GM12878 (cell line): Measurements from ENCODE around the gene MGLL. TPM values are rescaled to one million over a fixed set of nuclear protein-coding genes. Genes with fewer than 3 reads are reported as not detected.

Source experiments
- ATAC-seq: fragments of 200-7000 bp; cut with Tn5 transposase; 3 replicates; pipeline ENCODE4 v1.9.1; 2020; ENCODE audit warnings: mild to moderate bottlenecking, moderate library complexity
- BruUV-seq: library from RNA; stranded (reverse); fragments of 400-500 nt; replicated peaks from 2 replicates; lab custom pipeline; 2021; lab: Mats Ljungman, UMichigan
- CTCF ChIA-PET: fragments of 300-600 bp; sonication (Branson Sonifier 250); formaldehyde crosslinking; extraction: SDS; loops from one replicate; lab custom pipeline; 2021; ENCODE audit warnings: inconsistent platforms; lab: Yijun Ruan, JAX
- POLR2A ChIA-PET: fragments of 350-600 bp; formaldehyde crosslinking; extraction: SDS; loops from one replicate; lab custom pipeline; 2021; ENCODE audit warnings: inconsistent platforms; lab: Charles Lee
- RAD21 ChIA-PET: fragments of 300-600 bp; sonication (Branson Sonifier 250); formaldehyde crosslinking; loops from one replicate; lab custom pipeline; 2023; ENCODE audit warnings: antibody characterized with exemption; ENCODE audit not compliant: unreplicated experiment; lab: Charles Lee
- SMC1A ChIA-PET: fragments of 300-600 bp; sonication (Branson Sonifier 250); formaldehyde crosslinking; loops from one replicate; lab custom pipeline; 2023; ENCODE audit not compliant: unreplicated experiment, uncharacterized antibody; lab: Charles Lee
- DNase-seq: peaks from one replicate; pipeline ENCODE4 v3.0.0-alpha.2; 2011; ENCODE audit warnings: low read depth, low spot score
- FAIRE-seq: peaks from 3 replicates; lab custom pipeline; 2011; peaks lifted over from hg19 to GRCh38; lab: Jason Lieb, UNC
- H2AFZ ChIP-seq: 2 replicates; pipeline ENCODE4 v1.6.0; 2011; ENCODE audit warnings: low read depth, low read length, control low read depth; ENCODE audit not compliant: control insufficient read depth
- H3K27ac ChIP-seq: 2 replicates; pipeline ENCODE4 v1.5.1; 2011; ENCODE audit warnings: control low read depth; ENCODE audit not compliant: control insufficient read depth, insufficient read depth
- H3K27me3 ChIP-seq, 2 experiments: replicated peaks in 1 of 2; 2 replicates each; pipeline versions ENCODE4 v1.6.0 to v1.6.1; 2011; ENCODE audit warnings: low read length in 1 of 2; ENCODE audit not compliant: control insufficient read depth in 2 of 2, insufficient read depth in 2 of 2
- H3K36me3 ChIP-seq, 2 experiments: 2 replicates each; pipeline ENCODE4 v1.5.1; 2011; ENCODE audit warnings: low read length in 1 of 2; ENCODE audit not compliant: control insufficient read depth in 2 of 2, insufficient read depth in 2 of 2
- H3K4me1 ChIP-seq: 2 replicates; pipeline ENCODE4 v1.6.1; 2011; ENCODE audit warnings: mild to moderate bottlenecking, low read length, moderate library complexity, mixed read lengths; ENCODE audit not compliant: control insufficient read depth, insufficient read depth
- H3K4me2 ChIP-seq: 2 replicates; pipeline ENCODE4 v1.6.0; 2011; ENCODE audit warnings: control low read depth; ENCODE audit not compliant: control insufficient read depth, insufficient read depth
- H3K4me3 ChIP-seq: fragments of 200-600 bp; sonication (generic); 2 replicates; pipeline ENCODE4 v1.5.1; 2016
- H3K79me2 ChIP-seq: 2 replicates; pipeline ENCODE4 v1.6.0; 2011; ENCODE audit warnings: low read length; ENCODE audit not compliant: control insufficient read depth, insufficient read depth
- H3K9ac ChIP-seq: 2 replicates; pipeline ENCODE4 v1.8.0; 2011; ENCODE audit warnings: low read length, control low read depth, mixed read lengths; ENCODE audit not compliant: control insufficient read depth, insufficient read depth
- H3K9me3 ChIP-seq: replicated peaks from 3 replicates; pipeline ENCODE4 v1.5.1; 2011; ENCODE audit warnings: mild to moderate bottlenecking, low read length; ENCODE audit not compliant: control insufficient read depth, insufficient read depth
- H4K20me1 ChIP-seq: 2 replicates; pipeline ENCODE4 v1.6.0; 2011; ENCODE audit not compliant: control insufficient read depth, insufficient read depth
- CBX3 ChIP-seq: fragments of 200-600 bp; sonication (generic); IDR thresholded peaks from 2 replicates; pipeline ENCODE4 v1.6.1; 2016; ENCODE audit warnings: low read depth, borderline replicate concordance
- EGR1 ChIP-seq, 2 experiments: IDR thresholded peaks; 1 replicate in 1 of 2; 2 replicates in 1 of 2; pipeline ENCODE4 v1.6.1; 2011 to 2012; ENCODE audit warnings: low read depth in 2 of 2, low read length in 2 of 2, borderline replicate concordance in 1 of 2, mild to moderate bottlenecking in 1 of 2, moderate library complexity in 1 of 2
- POLR2A ChIP-seq: IDR thresholded peaks from 2 replicates; pipeline ENCODE4 v1.6.1; 2011; ENCODE audit warnings: low read depth, mild to moderate bottlenecking, low read length
- SIN3A ChIP-seq: IDR thresholded peaks from 2 replicates; pipeline ENCODE4 v1.6.1; 2012; ENCODE audit warnings: low read depth, low read length, improper control_type of control experiment
- SREBF2 ChIP-seq: IDR thresholded peaks from 2 replicates; pipeline ENCODE4 v1.6.1; 2012; ENCODE audit warnings: mild to moderate bottlenecking, low read length
- SRF ChIP-seq, 2 experiments: IDR thresholded peaks; 2 replicates each; pipeline ENCODE4 v1.6.1; 2011; ENCODE audit warnings: low read depth in 2 of 2, low read length in 2 of 2, mild to moderate bottlenecking in 1 of 2, moderate library complexity in 1 of 2
- TBL1XR1 ChIP-seq: IDR thresholded peaks from 2 replicates; pipeline ENCODE4 v1.6.1; 2012; ENCODE audit warnings: low read depth, low read length, improper control_type of control experiment
- TCF3 ChIP-seq: IDR thresholded peaks from 2 replicates; pipeline ENCODE4 v1.6.1; 2012; ENCODE audit warnings: low read depth, mild to moderate bottlenecking, low read length, borderline replicate concordance; ENCODE audit not compliant: insufficient read depth
- WGBS: methylation state at CpG from one replicate; pipeline ENCODE4 v1.1.6; 2016; ENCODE audit warnings: low lambda C conversion rate; ENCODE audit not compliant: insufficient replicate concordance, insufficient coverage; ENCODE audit errors: missing lambda C conversion rate; 5-methylcytosine and 5-hydroxymethylcytosine counted together
- in situ Hi-C: fragments of 300-500 bp; cut with MboI; formaldehyde crosslinking; loops from 9 replicates; pipeline ENCODE4 v1.14.3; 2018; ENCODE audit warnings: mixed read lengths
- intact Hi-C: fragments of 100-400 bp; cut with micrococcal nuclease; formaldehyde crosslinking; loops from one replicate; pipeline ENCODE4 v1.14.2; 2022; ENCODE audit not compliant: unreplicated experiment
- polyA plus RNA-seq, 11 experiments: library from polyadenylated mRNA; depleted of rRNA in 4 of 11; unstranded in 6 of 11; stranded (reverse) in 5 of 11; fragments of >200 nt; fragmentation: Nextera tagmentation in 4 of 11; fragmentation: Illumina TruSeq in 1 of 11; extraction: Ambion mirVana in 4 of 11; extraction: Trizol in 1 of 11; gene quantifications; 1 replicate in 1 of 11; 2 replicates in 10 of 11; pipeline versions ENCODE4 v1.2.1 to v1.2.3, GENCODE V29; 2011 to 2016; ENCODE audit warnings: inconsistent platforms in 2 of 11, missing spikeins in 2 of 11, low read depth in 1 of 11
- total RNA-seq, 4 experiments: library from RNA; depleted of rRNA in 3 of 4; stranded (reverse); fragments of >200 nt in 3 of 4; fragmentation: Illumina TruSeq in 1 of 4; extraction: Trizol in 1 of 4; gene quantifications; 2 replicates each; pipeline versions ENCODE4 v1.2.1 to v1.2.3, GENCODE V29; 2013 to 2021
- TF ChIP-seq, protein P1 (sequence below): fragments of 450-650 bp; IDR thresholded peaks from 2 replicates; pipeline ENCODE4 v1.6.1; 2017; ENCODE audit warnings: mild to moderate bottlenecking, low read depth, inconsistent platforms; ENCODE audit not compliant: poor library complexity, severe bottlenecking
- TF ChIP-seq, protein P2 (sequence below): fragments of 150-350 bp; IDR thresholded peaks from 2 replicates; pipeline ENCODE4 v1.6.1; 2016; ENCODE audit warnings: low read depth, low read length
- TF ChIP-seq, protein P3 (sequence below): IDR thresholded peaks from 2 replicates; pipeline ENCODE4 v1.6.1; 2011; ENCODE audit warnings: mild to moderate bottlenecking, low read depth, low read length, moderate library complexity; ENCODE audit not compliant: insufficient replicate concordance

Gene MGLL
- total and polyA plus RNA-seq, 10 of the 15 experiments (the other 5 are each of a cell fraction or from before 2014, with no cell fraction given), result 44.9 to 177 (median 72.9) TPM

DNA sequence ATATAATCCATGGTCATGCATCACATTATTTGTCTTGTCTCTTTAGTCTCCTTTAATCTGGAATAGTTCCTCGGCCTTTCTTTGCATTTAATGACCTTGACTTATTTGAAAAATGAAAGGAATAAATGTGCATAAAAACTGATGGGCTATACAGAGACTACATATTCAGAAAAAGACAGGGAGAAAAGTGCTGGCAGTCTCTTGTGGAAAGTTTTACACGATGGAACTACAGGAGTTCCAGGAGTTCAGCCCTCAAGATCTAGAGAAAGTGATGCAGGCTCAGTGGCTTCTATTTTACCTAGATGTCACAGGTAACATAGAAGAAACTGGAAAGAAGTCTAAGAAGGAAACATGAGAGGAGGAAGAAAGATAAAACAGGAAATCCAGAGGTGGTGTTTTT, 157.2 kb downstream of the MGLL start:
- H3K9ac ChIP-seq, result no peak overlapping the region
- H2AFZ ChIP-seq, result no peak overlapping the region
- no peaks in the 10 kb centered on the region for H4K20me1 ChIP-seq
- H3K27ac ChIP-seq, result no peak overlapping the region
- WGBS, result 75% methylated on average over 2 of the region's 2 CpGs
- H3K36me3 ChIP-seq, result no peaks in the 10 kb centered on the region
- ChIA-PET POLR2A (no interaction called here), RAD21 (no interaction called here), SMC1A (no interaction called here), CTCF (no interaction called here)
- in situ Hi-C loops, result no loop called here
- no TSS peak for BruUV-seq
- no peaks in the 10 kb centered on the region for H3K79me2 ChIP-seq
- TF ChIP-seq SREBF2 (no peak), POLR2A (no peak), TBL1XR1 (no peak), SRF (IDR thresholded peaks at IDR 0.05; ENCODE audit: low read depth in 2 of 2, low read length in 2 of 2) (no peak), TCF3 (no peak)
- TF ChIP-seq, protein P1, sequence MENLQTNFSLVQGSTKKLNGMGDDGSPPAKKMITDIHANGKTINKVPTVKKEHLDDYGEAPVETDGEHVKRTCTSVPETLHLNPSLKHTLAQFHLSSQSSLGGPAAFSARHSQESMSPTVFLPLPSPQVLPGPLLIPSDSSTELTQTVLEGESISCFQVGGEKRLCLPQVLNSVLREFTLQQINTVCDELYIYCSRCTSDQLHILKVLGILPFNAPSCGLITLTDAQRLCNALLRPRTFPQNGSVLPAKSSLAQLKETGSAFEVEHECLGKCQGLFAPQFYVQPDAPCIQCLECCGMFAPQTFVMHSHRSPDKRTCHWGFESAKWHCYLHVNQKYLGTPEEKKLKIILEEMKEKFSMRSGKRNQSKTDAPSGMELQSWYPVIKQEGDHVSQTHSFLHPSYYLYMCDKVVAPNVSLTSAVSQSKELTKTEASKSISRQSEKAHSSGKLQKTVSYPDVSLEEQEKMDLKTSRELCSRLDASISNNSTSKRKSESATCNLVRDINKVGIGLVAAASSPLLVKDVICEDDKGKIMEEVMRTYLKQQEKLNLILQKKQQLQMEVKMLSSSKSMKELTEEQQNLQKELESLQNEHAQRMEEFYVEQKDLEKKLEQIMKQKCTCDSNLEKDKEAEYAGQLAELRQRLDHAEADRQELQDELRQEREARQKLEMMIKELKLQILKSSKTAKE, result no peak
- no peak overlapping the region for H3K4me3 ChIP-seq
- H3K4me2 ChIP-seq, result no peak overlapping the region
- no peak for ATAC-seq
- H3K27me3 ChIP-seq, result no peaks in the 10 kb centered on the region
- no peaks in the 10 kb centered on the region for H3K9me3 ChIP-seq
- FAIRE-seq, result no peak
- no peak for DNase-seq
- intact Hi-C loops, result no loop called here
- no peaks in the 10 kb centered on the region for H3K4me1 ChIP-seq

DNA sequence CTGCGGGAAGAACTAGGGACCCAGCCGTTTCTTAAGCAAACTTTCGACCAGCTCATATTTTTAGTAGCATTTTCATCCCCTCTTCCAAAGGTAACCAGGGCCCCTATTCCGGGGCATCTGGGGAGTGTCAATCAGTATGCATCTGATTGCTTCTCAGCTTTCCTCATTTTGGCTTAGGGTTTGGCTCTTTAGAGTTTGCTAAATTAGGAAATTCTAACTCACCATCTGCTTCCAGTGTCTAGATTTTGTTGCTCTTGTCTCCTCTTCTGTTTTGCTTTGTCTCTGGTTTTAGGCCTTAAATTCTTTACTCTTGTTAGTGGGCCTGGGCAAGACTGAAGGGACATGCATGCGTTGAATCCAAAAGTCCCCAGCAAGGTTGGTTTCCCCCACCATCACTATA, 159.2 kb downstream of the MGLL start:
- FAIRE-seq (no peak), ATAC-seq (no peak), DNase-seq (no peak)
- Histone ChIP-seq H3K79me2 (no peaks in the 10 kb centered on the region), H3K27ac (no peak overlapping the region), H3K9me3 (no peaks in the 10 kb centered on the region), H3K9ac (no peak overlapping the region), H2AFZ (no peak overlapping the region), H3K4me3 (no peak overlapping the region), H4K20me1 (no peaks in the 10 kb centered on the region), H3K4me1 (no peaks in the 10 kb centered on the region), H3K27me3 (no peaks in the 10 kb centered on the region), H3K36me3 (no peaks in the 10 kb centered on the region), H3K4me2 (no peak overlapping the region)
- RAD21 ChIA-PET, result no interaction called here
- POLR2A ChIA-PET, result no interaction called here
- CTCF ChIA-PET, result interaction anchor here (0.8 kb wide), 1 partner anchor 297 kb away, joined by 4 read pairs; no protein-coding TSS in a partner anchor
- BruUV-seq, result no TSS peak
- in situ Hi-C loops, result no loop called here
- WGBS, result 89% methylated on average over 5 of the region's 5 CpGs
- SMC1A ChIA-PET, result no interaction called here
- intact Hi-C loops, result no loop called here
- TF ChIP-seq, protein P2, sequence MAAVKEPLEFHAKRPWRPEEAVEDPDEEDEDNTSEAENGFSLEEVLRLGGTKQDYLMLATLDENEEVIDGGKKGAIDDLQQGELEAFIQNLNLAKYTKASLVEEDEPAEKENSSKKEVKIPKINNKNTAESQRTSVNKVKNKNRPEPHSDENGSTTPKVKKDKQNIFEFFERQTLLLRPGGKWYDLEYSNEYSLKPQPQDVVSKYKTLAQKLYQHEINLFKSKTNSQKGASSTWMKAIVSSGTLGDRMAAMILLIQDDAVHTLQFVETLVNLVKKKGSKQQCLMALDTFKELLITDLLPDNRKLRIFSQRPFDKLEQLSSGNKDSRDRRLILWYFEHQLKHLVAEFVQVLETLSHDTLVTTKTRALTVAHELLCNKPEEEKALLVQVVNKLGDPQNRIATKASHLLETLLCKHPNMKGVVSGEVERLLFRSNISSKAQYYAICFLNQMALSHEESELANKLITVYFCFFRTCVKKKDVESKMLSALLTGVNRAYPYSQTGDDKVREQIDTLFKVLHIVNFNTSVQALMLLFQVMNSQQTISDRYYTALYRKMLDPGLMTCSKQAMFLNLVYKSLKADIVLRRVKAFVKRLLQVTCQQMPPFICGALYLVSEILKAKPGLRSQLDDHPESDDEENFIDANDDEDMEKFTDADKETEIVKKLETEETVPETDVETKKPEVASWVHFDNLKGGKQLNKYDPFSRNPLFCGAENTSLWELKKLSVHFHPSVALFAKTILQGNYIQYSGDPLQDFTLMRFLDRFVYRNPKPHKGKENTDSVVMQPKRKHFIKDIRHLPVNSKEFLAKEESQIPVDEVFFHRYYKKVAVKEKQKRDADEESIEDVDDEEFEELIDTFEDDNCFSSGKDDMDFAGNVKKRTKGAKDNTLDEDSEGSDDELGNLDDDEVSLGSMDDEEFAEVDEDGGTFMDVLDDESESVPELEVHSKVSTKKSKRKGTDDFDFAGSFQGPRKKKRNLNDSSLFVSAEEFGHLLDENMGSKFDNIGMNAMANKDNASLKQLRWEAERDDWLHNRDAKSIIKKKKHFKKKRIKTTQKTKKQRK, result no peak
- TF ChIP-seq EGR1 (IDR thresholded peaks at IDR 0.05; ENCODE audit: borderline replicate concordance in 1 of 2, low read depth in 2 of 2, low read length in 2 of 2), result no peak
- no peak for TF ChIP-seq SIN3A
- TF ChIP-seq, protein P3, sequence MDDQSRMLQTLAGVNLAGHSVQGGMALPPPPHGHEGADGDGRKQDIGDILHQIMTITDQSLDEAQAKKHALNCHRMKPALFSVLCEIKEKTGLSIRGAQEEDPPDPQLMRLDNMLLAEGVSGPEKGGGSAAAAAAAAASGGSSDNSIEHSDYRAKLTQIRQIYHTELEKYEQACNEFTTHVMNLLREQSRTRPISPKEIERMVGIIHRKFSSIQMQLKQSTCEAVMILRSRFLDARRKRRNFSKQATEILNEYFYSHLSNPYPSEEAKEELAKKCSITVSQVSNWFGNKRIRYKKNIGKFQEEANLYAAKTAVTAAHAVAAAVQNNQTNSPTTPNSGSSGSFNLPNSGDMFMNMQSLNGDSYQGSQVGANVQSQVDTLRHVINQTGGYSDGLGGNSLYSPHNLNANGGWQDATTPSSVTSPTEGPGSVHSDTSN, result no peak
- no peak for TF ChIP-seq SRF (IDR thresholded peaks at IDR 0.05; ENCODE audit: low read depth in 2 of 2, low read length in 2 of 2)
- TF ChIP-seq CBX3, result no peak
